GM13976 (cell line): ENCODE measurements around the gene BSN.

Experiments used
- DNase-seq: peaks from one replicate; pipeline ENCODE4 v3.0.0; 2012; ENCODE audit warnings: low spot score
- in situ Hi-C: fragments of 300-500 bp; cut with MboI; formaldehyde crosslinking; loops from one replicate; pipeline ENCODE4 v1.12.0; 2022; ENCODE audit warnings: low sequenced_read_pairs, mixed read lengths, inconsistent platforms; ENCODE audit not compliant: unreplicated experiment
- TF ChIP-seq, protein P1 (sequence below): IDR thresholded peaks from 2 replicates; pipeline ENCODE4 v1.5.1; 2012; ENCODE audit warnings: borderline replicate concordance, mild to moderate bottlenecking; ENCODE audit not compliant: insufficient read depth; ENCODE audit errors: extremely low read depth, missing control alignments, control extremely low read depth

Gene BSN

GRCh38 chr3:49518016-49518415, 36.3 kb upstream of the BSN start:
- in situ Hi-C loops: no loop called here
- DNase-seq: no peak
- TF ChIP-seq, protein P1, sequence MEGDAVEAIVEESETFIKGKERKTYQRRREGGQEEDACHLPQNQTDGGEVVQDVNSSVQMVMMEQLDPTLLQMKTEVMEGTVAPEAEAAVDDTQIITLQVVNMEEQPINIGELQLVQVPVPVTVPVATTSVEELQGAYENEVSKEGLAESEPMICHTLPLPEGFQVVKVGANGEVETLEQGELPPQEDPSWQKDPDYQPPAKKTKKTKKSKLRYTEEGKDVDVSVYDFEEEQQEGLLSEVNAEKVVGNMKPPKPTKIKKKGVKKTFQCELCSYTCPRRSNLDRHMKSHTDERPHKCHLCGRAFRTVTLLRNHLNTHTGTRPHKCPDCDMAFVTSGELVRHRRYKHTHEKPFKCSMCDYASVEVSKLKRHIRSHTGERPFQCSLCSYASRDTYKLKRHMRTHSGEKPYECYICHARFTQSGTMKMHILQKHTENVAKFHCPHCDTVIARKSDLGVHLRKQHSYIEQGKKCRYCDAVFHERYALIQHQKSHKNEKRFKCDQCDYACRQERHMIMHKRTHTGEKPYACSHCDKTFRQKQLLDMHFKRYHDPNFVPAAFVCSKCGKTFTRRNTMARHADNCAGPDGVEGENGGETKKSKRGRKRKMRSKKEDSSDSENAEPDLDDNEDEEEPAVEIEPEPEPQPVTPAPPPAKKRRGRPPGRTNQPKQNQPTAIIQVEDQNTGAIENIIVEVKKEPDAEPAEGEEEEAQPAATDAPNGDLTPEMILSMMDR: no peak

DNA sequence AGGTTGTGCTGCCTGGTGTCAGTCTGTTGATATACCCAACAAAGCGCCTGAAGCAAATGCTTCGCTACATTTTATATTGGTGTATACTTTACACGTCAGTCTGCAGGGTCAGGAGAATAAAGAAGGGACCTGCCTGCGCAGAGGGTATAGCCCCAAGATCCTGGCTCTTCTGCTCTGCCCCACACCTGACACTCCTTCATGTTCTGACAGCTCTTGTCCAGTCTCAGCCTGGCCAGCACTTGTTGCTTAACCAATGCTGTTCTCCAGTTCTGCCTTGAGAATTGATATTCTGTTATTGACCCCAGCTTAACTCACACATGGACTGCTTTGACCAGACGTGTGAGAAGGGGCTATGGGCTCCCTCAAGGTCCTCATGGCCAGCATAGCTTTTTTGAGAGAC, 35.8 kb upstream of the BSN start:
- TF ChIP-seq, protein P1: no peak
- DNase-seq: no peak
- in situ Hi-C loops: no loop called here

GRCh38 chr3:49519296-49519695, 35.0 kb upstream of the BSN start:
- in situ Hi-C loops: no loop called here
- TF ChIP-seq, protein P1: no peak
- DNase-seq: no peak

DNA sequence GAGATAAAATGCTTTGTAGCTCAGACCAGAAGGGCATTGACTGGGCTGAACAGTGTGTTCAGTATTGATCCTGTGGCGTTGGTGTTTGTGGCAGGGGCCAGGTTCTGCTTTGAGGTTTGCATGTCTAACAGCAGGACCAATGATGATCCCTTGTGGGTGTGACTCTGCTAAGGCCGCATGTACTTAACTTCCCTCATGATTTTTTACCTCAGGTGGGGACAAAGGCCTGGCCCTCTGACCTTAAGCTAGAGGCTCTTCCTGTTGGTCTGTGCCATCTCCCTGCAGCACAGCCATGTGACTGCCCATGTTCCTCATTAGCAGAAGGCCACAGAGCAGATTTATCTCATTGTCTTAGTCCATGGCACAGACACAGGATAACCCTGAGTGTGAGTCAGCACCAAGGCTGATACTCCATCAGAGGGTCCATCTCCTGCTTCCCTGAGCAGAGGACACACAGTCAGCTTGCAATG, 34.3 kb upstream of the BSN start:
- no peak for DNase-seq
- in situ Hi-C loops: no loop called here
- TF ChIP-seq, protein P1: no peak

GRCh38 chr3:49523756-49524747, 30.2 kb upstream of the BSN start:
- no peak for DNase-seq
- in situ Hi-C loops: no loop called here
- TF ChIP-seq, protein P1: no peak

DNA sequence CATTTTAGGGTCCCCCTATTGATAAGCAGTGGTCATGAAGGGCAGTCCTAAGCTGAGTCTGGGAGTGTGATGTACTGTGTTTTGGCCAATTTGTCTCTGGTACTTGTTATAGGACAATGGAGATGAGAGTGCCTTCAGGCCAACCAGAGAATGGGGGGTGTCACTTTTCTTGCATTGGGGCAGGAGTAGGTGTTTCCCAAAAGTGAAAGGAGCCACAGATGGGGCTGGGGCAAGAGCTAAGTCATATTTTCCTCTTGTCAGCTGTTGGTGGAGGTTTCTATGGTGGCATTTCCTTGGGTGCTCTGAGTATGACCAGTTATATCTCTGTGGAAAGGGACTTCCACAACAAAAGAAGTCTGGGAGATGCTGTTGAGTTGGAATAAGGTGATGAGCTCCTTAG, 24.7 kb upstream of the BSN start:
- no peak for DNase-seq
- TF ChIP-seq, protein P1: no peak
- in situ Hi-C loops: no loop called here
